ENCODE data around the gene LTB4R.

LTB4R gene

DNA sequence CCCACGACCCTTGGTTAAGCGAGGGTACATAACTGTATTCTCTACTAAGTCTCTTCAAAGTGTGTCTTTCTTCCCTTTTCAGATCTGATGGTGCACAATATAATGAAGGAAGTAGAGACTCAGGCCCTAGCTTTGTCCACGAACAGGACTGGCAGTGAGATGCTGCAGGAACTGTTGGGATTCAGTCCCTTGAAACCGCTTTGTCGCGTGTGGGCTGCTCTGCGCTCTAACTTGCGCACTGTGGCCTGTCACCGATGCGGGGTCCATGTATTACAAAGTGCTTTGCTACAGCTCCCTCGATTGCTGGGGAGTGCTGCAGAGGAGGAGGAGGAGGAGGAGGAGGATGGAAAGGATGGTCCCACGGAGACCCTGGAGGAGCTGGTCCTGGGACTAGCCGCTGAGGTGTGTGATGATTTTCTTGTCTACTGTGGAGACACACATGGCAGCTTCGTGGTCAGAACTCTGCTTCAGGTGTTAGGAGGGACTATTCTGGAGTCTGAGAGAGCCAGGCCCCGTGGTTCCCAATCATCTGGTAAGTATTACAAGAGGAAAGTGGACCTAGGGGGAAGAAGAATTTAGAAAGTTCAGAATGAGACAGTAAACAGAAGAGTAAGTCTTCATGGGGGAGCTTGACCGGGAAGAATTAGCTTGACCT is 10.8 kb upstream of the LTB4R start:
- no peak for DNase-seq
- no peak for ATAC-seq

DNA sequence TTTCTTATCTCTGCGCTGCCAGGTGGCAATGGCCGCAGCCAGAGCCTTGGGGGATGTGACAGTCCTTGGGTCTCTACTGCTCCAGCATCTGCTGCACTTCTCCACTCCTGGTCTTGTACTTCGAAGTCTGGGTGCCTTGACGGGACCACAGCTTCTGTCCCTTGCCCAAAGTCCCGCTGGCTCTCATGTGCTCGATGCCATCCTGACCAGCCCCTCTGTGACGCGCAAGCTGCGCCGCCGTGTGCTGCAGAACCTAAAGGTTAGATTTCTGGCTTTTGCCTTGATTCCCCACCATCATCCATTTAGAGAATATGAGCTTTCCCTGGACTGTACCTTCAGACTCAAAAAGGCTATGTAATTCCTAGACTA is 7.3 kb upstream of the LTB4R start:
- ATAC-seq, result no peak
- DNase-seq, result no peak

DNA sequence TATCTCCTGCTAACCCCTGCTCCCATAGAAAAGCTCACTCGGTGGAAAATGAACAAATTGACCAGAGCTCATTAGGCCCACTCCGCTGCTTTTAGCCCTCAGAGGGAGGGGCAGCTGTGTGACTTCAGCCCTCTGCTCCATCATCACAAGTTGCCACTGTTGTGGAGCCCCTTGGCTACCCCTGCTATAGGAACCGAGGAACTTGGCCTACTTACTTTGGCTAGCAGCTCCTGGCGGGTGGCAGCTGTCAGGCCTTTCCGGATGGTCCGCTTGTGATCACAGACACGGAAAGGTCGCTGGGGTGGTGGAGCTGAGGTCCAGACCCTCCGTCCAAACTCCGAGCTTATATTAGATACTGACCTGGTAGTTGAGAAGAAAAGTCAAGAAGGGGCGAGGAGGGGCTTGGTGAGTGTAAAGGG is 4.1 kb upstream of the LTB4R start:
- ATAC-seq, result no peak

DNA sequence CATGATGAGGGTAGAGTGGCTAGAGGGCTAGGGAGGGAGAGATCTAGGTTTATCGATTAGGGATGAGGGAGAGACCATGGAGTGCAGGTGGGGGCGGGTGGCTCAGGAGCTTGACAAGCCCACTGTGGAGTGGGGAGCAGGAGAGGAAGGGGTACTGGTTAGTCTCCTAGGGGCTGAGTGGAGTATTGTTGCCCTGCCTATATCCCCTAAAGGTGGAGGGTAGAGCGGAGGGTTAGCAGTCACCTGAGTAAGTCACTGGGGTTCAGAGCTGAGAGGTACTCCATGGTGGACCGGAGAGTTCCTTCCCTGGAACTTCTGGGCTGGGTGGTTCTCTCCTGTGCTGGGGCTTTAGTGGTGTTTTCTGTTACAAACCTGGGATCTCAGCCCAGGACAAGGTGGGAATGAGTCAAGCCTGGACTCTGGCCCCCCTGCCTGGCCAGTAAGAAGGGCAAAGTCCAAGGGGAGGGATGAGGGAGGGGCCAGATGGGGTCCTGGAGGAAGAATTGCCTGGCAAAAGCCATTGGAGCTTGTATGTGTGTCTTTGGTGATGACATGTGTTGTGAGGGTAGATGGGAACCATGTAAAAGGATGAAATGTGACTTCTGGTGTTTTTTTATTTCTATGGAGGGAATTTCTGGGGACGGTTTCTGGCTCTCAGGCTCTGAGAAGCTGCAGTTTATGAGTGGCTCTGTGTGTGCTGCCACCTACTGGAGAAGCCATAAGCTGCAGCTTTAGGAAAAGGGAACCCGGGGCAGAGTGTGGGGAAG is 3.5 kb upstream of the LTB4R start, which contains the start of gene CIDEB:
Gene CIDEB, minus strand, starts transcription at position 403 of the 767 bp plus-strand sequence. Its CDS starts 119 bp downstream, at position 284.
- peak; percentile 17 for ATAC-seq
- peak; percentile 69 for DNase-seq

More for the DNA sequence above, 4.1 kb upstream of the LTB4R start:
- no peak for DNase-seq

DNA sequence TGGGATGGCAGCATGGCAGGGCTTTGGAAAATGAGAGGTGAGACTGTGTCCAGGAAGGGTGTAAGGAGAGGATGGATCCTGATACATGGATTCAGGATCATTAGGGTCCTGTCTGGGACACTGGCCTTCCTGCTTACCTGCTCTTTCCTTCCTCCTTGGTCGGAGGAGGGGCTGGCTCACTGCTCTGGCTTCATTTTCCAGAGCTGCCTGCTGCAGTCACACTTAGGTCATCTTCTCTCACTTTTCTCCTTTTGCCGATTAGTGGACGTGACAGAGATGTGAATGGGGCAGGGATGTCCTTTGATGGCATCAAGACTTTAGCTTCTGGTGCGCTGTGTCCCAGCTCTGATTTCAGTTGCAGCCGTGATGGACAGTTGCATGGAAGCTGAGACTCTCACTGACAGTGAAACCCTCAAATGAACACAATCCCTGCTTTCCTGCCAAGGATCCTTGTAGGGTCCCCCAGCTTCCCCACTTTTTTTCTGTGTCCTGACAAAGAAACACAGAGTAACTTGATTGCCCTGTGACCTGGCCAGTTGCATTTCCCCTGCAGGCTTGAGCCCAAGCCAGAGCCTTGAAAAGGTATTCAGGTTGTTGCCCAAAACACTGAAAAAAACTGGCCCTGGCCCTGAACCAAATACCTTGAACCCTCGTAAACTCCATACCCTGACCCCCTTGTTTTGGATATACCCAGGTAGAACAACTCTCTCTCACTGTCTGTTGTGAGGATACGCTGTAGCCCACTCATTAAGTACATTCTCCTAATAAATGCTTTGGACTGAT is 2.8 kb upstream of the LTB4R start:
- no peak for ATAC-seq
- DNase-seq, result no peak

DNA sequence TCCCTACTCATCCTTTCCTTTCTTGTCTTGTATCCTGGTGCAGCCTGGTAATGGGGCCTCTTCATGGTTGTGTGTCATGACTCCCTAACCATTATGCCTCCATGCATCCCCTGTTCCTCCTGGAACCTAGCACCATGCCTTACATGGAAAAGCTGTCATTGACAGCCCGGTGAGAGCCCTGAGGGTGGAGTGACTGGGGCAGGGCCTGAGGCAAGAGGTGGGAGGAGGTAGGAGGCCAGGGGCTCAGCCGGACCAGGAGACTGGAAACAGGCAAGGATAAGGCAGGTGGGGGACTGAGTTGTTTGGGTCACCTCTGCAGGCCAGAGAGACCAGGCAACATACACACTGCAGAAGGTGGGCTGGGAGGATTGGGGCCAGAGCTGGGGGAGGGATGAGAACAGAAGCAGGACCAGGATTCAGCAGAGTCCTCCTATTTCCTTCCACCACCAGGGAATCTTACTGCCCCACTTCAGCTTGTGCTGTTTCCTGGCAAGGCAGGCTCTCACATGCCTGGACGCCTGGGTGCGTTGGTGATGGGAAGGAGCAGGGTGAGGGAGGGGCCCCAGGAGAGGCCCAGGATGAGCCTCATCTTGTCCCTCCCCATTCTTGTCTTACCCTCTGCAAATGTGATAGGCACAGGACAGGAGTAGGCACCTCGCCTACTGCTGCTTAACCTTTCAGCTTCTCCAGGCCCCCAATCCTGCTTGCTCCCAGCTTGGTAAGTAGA is 1.6 kb upstream of the LTB4R start, which contains the start of gene LTB4R2:
Gene LTB4R2, plus strand, starts transcription at position 603 of the 727 bp plus-strand sequence. CDS start 525 bp downstream, outside the sequence.
- ATAC-seq (no peak), DNase-seq (no peak)

DNA sequence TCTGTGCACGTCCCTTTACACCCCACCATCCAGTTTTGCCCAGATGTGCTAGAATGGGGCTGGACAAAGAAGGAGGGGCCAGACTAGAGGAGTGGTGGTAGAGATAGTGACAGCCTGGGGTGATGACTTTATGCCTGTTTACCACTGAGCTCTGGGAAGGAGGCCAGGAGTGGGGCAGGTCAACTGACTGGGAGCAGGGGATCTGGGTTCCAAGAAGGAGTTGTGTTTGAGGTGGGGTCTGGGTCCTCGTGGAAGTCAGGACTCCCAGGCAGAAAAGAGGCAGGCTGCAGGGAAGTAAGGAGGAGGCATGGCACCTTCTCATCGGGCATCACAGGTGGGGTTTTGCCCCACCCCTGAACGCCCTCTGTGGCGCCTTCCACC is 1.0 kb upstream of the LTB4R start:
- DNase-seq, result peak; percentile 10
- no peak for ATAC-seq

DNA sequence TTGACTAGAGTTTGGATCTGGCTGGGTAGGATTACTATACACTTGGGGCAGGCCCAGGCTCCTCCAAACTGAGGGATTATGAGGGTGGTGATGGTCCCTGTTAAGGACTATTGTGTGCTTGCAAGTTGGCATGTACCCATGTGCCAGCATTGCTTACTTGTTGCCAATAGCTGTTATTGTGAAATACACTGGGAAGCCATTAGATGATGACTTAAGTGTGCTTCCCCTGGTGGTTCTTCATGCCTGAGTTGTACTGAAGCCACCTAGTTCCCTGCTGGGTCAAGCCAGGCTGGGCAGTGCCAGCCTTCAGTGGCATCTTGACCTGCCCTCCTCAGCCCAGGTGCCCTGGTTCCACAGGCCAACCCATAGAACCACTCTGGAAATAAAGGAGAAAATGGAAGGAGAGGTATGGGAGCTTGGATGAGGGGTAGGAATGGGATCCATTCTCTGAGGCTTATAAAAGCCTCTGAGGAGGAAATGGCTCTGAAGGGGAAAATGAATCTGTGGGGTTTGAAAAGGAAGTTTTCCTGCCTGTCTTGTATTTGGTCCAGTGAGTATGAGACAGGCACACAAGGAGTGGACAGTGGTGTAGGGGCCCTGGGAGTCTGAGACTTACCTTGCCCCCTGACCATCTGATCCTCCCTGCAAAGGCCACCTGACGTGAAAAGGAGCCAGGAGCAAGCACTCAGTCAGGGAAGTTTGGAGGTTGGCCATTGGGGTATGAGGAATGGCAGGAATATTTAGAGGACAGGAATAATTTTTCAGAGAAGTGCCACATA is 724 bp downstream of the LTB4R start:
- DNase-seq (no peak), ATAC-seq (no peak)

DNA sequence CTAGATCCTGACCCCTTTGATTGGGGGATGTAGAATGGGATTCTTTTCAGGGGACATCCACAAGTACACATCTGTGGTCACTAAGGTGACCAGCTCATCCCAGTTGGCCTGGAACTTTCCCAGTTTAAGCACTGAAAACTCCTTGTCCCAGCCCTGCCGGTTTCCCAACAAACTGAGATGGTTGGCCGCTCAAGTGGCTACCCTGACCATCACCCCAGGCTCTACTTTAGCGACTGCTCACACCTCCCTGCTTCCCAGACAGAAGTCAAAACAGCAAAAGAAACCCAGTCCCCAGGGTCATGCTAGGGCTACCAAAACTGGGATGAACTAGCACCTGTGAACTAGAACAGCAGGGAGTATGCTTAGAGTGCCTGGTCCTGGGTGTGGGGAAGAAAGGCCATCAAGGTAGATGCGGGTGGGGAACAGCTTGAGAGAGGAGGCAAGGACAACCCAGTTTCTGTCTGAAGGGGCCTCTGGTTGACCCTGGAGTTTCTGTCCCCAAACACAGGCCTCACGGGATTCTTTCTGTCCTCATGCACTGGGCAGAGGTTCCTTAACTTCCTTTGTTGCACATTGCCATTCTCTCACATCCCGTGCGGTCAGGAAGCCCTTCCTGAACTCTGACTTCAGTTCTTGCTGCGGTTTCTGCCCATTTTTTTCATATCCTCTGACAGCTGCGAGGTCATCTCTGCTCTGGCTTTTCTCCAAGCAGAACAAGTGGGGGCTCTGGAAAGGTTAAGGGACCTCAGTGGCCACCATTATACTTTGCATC is 1.6 kb downstream of the LTB4R start:
- DNase-seq (peak; percentile 35), ATAC-seq (no peak)

DNA sequence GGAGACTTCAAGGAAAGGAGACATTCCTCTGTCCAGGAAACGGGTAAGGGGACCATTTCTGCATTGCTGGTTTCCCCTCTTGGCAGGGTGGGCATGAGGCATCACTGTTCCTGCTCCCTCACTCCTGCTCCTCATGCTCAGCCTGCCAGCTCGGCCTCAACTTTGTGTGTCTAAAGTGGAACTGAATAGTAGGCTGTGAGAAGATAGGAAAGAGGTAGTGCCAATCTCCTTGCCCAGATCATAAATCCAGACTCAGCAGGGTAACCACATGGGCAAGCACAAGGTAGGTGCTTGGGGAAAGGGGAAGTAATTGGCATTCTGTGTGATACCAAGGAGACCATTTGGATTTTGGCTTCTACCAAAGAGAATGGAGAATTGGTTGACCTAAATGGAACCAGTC is 2.6 kb downstream of the LTB4R start:
- ATAC-seq (no peak), DNase-seq (no peak)

DNA sequence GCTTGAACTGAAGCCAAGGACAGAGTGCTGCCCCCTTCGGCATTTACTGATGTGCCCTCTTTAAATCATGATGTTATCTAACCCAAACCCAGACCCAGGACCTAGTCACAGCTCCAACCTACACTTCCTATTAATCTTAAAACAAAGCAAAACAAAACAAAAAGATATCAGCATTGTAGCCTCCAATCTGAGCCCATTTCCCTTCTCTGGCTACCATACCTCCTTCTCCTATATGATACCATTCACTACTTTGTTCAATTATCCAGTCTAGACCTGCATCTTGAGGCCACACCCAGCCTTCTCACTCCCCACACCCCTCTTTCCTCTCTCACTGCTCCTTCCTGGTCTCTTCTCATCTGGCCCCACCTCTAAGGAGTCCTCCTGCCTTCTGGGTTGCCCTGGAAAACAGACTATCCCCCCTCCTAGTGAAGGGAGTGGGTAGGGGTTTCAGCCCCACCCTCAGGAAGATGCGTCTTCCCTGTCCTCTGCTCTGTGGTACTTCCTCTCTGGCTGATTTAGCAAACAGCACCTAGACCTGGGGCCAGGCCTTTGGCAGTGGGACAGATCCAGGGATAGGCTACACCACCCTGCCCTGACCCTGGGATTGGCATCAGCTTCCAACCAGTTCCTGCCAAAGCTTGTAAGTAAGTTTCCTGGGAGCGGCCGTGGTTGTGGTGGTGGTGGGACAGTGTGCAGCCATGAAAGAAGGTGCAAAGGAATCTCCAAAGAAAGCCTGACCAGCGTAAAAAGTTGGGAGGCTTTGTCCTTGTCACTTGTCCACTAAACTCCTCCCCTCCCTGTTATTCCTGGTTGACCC is 3.3 kb downstream of the LTB4R start:
- DNase-seq, result no peak
- no peak for ATAC-seq

DNA sequence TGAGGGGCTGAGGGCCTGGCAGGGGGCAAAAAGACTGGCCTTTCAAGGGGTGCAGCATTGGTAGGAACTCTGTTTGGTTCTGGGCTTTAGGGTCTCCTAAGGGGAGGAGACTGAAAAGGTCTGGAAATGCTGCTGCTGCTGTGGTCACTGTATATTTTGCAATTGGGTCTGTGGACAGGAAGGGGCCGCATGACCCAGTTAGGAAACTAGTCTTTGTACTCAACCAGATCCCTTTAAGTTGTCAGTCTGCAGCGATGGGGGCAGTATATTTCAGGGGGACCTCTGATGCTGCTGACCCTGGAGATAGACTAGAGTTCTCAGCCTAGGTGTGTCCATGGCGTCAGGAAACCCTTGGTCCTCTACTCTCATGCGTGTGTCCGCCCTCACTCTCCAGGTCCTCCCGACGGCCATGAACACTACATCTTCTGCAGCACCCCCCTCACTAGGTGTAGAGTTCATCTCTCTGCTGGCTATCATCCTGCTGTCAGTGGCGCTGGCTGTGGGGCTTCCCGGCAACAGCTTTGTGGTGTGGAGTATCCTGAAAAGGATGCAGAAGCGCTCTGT is 4.0 kb downstream of the LTB4R start:
- no peak for DNase-seq
- ATAC-seq, result no peak

DNA sequence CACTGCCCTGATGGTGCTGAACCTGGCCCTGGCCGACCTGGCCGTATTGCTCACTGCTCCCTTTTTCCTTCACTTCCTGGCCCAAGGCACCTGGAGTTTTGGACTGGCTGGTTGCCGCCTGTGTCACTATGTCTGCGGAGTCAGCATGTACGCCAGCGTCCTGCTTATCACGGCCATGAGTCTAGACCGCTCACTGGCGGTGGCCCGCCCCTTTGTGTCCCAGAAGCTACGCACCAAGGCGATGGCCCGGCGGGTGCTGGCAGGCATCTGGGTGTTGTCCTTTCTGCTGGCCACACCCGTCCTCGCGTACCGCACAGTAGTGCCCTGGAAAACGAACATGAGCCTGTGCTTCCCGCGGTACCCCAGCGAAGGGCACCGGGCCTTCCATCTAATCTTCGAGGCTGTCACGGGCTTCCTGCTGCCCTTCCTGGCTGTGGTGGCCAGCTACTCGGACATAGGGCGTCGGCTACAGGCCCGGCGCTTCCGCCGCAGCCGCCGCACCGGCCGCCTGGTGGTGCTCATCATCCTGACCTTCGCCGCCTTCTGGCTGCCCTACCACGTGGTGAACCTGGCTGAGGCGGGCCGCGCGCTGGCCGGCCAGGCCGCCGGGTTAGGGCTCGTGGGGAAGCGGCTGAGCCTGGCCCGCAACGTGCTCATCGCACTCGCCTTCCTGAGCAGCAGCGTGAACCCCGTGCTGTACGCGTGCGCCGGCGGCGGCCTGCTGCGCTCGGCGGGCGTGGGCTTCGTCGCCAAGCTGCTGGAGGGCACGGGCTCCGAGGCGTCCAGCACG is 4.7 kb downstream of the LTB4R start:
- no peak for DNase-seq
- no peak for ATAC-seq

DNA sequence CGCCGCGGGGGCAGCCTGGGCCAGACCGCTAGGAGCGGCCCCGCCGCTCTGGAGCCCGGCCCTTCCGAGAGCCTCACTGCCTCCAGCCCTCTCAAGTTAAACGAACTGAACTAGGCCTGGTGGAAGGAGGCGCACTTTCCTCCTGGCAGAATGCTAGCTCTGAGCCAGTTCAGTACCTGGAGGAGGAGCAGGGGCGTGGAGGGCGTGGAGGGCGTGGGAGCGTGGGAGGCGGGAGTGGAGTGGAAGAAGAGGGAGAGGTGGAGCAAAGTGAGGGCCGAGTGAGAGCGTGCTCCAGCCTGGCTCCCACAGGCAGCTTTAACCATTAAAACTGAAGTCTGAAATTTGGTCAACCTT is 5.3 kb downstream of the LTB4R start:
- DNase-seq (no peak), ATAC-seq (no peak)

DNA sequence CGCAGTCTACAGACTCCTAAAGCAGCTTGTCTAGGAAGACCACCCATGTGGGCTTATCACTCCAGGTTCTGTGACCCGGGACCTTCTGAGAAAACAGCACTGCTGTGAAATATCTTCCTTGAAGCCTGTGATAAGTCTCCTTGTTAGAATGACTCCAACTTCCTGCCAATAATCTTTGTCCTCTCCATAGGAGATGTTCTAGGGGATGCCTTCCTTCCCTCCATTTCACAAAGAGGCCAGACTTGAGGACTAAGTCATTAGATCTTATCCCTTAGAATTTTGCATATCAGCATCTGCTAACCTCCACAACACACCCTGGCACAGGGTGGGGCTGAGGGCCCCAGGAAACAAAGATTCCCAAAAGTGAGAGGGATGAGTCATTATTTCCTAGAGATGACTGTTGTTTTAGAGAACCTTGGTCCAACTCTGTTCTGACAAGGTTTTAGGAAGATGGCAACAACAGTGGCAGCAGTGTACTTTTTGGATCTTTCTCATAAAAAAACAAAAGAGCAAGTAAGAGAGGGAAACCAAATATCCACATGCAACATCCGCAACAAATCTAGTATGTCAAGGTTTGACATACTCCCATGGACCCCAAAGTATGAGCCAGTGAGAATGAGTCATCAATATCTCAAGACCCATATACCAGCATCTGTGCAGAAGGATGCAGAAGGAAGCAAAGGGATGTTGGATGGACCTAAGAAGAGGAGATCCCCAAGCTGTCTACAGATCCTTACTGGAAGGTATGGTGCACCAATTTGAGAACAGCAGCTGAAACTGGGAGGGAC is 6.0 kb downstream of the LTB4R start:
- DNase-seq (no peak), ATAC-seq (peak; percentile 24)

DNA sequence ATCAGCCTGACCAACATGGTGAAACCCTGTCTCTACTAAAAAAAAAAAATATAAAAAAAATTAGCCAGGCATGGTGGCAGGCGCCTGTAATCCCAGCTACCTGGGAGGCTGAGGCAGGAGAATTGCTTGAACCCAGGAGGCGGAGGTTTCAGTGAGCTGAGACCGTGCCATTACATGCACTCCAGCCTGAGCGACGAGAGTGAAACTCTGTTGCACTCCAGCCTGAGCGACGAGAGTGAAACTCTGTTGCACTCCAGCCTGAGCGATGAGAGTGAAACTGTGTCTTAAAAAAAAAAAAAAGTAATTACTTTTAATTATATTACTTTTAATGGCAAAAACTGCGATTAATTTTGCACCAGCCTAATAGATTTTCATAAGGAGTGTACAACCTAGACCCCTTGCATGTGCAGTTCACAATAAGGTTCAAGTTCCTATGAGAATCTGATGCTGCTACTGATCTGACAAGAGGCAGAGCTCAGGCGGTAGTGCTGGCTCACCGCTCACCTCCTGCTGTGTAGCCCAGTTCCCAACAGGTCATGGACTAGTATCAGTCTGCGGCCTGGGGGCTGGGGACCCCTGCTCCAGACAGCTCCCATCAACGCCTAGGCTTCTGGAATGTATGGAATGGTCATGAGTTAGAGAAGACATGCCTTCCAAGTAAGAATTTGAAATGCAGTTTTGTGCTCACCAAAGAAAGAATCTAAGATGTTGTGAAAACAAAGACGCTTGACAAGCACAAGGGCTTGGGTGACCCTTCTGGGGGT is 10.1 kb downstream of the LTB4R start:
- ATAC-seq, result no peak
- no peak for DNase-seq

DNA sequence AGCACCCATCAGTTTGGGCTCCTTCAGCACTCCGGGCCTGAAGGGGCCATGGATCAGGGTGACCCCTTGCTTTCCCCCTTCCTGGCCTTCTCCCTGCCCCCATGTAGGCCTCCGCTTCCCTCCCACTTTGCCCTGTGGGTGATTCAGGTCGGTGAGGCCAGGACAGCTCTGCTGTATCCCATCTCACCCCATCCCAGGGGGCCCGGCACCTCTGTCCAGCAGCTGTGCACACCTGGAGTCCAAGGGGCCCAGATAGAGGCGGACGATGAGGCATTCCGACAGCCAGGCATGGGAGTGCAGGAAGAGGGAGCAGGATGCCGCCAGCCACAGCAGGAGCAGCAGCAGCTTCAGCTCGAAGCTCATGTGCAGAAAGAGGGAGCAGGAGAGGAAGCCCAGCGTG is 11.4 kb downstream of the LTB4R start:
- no peak for DNase-seq
- no peak for ATAC-seq

Data from stimulated activated naive CD8-positive, alpha-beta T cell treated with anti-CD3 and anti-CD28 coated beads, Interleukin-15, Interleukin-2, amounts not matched to agents 100 U/mL and 50 U/mL, for 24 hours (primary cell).